ENCODE measurements around the gene SMC4.

SMC4 gene

DNA sequence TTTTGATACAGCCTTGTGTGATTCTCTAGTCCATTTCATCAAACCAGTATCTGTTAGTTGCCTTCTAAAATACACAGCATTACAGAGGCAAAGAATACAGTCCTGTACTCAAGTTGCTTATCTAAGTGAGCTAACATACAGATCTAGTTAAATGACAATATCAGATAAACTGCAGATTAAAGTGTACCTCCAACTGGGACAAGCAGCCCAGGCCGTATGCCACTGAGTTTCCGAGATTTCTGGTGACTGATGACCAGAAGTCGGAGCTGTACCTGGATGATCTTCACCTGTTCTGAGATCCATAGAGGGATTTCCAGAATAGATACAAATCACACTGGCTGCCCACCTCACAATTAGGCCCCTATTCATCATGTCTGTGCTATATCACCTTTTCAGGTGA, 56.4 kb downstream of the SMC4 start:
- no peak overlapping the region for H3K4me3 ChIP-seq (ENCODE audit: control insufficient read depth, low read depth, low read length)
- no peak for DNase-seq (ENCODE audit: low read depth)
- TF ChIP-seq CTCF (IDR thresholded peaks at IDR 0.05; ENCODE audit: control insufficient read depth, insufficient read depth, low read depth, low read length, missing control alignments), result no peak

DNA sequence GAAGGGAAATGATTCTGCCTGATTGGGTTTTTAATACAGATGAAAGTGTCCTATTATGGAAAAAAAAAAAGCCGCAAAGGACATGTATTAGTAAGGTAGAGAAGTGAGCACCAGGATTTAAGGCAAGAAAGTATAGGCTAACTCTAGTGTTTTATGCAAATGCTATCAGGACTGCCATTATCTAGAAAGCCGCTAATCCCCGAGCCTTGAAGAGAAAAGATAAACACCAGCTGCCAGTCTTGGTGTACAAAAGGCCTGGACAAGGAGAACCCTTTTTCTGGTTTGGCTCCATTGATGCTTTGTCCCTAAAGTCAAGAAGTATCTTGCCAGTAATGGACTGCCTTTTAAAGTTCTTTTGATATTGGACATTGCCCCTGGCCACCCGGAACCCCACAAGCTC, 58.7 kb downstream of the SMC4 start:
- TF ChIP-seq CTCF (IDR thresholded peaks at IDR 0.05; ENCODE audit: control insufficient read depth, insufficient read depth, low read depth, low read length, missing control alignments), result no peak
- no peak for DNase-seq (ENCODE audit: low read depth)

GRCh38 chr3:160459450-160459970, 60.1 kb downstream of the SMC4 start:
- no peak for DNase-seq (ENCODE audit: low read depth)
- no peak for TF ChIP-seq CTCF (IDR thresholded peaks at IDR 0.05; ENCODE audit: control insufficient read depth, insufficient read depth, low read depth, low read length, missing control alignments)
- no peak overlapping the region for H3K4me3 ChIP-seq (ENCODE audit: control insufficient read depth, low read depth, low read length)

More for the DNA sequence above, 58.7 kb downstream of the SMC4 start:
- H3K4me3 ChIP-seq (ENCODE audit: control insufficient read depth, low read depth, low read length), result no peak overlapping the region

DNA sequence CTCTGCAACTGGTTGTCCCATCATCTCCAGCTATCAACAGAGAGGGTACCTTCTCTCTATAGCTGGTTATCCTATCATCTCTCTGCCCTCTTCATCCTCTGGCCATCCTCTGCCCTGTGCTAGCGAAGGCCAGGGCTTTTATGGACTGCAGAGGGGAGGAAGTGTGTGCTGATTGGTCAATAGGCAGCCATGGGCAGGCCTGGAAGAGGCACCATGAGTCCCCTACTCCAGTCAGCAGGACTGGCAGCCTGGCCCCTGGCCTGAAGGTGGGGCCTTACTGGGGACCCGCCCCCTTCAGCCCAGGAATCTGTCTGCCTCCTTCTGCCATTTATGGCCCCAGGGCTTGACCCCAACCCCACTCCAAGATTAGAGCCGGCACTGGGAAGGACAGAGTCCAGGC, 60.6 kb downstream of the SMC4 start:
- H3K4me3 ChIP-seq (ENCODE audit: control insufficient read depth, low read depth, low read length), result no peak overlapping the region
- no peak for TF ChIP-seq CTCF (IDR thresholded peaks at IDR 0.05; ENCODE audit: control insufficient read depth, insufficient read depth, low read depth, low read length, missing control alignments)
- DNase-seq (ENCODE audit: low read depth), result no peak

DNA sequence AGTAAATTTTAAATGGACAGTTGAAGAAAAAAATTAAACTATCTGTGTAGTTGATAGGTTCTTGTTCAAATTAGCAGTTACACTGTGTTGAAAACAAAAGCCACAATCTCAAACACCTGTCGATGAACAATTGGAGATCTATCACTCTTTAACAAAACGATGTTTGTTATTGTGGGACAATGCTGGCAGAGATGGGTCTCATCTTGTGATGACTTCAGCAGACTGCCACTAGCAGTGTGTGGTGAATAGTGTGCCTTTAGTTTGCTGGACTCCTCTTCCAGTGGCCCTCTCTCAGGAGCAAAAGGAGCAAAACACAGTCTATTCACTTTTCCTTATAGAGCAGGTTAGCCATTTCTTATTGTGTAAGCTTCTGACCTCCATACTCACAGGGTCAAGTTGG, 64.9 kb downstream of the SMC4 start:
- no peak for TF ChIP-seq CTCF (IDR thresholded peaks at IDR 0.05; ENCODE audit: control insufficient read depth, insufficient read depth, low read depth, low read length, missing control alignments)
- no peak for DNase-seq (ENCODE audit: low read depth)
- no peak overlapping the region for H3K4me3 ChIP-seq (ENCODE audit: control insufficient read depth, low read depth, low read length)

- DNase-seq (ENCODE audit: low read depth), result no peak
- no peak overlapping the region for H3K4me3 ChIP-seq (ENCODE audit: control insufficient read depth, low read depth, low read length)
- no peak for TF ChIP-seq CTCF (IDR thresholded peaks at IDR 0.05; ENCODE audit: control insufficient read depth, insufficient read depth, low read depth, low read length, missing control alignments)
Observed at GRCh38 chr3:160464971-160465370, 65.5 kb downstream of the SMC4 start.

DNA sequence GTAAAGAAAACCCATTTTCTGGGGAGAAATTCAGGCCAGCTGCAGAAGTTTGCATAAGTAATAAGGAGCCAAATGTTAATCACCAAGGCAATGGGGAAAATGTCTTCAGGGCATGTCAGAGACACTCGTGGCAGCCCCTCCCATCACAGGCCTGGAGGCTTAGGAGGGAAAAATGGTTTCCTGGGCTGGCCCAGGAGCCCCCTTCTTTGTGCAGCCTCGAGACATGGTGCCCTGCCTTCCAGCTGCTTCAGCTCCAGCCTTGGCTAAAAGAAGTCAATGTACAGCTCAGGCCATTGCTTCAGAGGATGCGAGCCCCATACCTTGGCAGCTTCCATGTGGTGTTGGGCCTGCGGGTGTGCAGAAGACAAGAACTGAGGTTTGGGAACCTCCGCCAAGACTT, 70.7 kb downstream of the SMC4 start:
- DNase-seq (ENCODE audit: low read depth), result no peak
- H3K4me3 ChIP-seq (ENCODE audit: control insufficient read depth, low read depth, low read length), result no peak overlapping the region
- no peak for TF ChIP-seq CTCF (IDR thresholded peaks at IDR 0.05; ENCODE audit: control insufficient read depth, insufficient read depth, low read depth, low read length, missing control alignments)
